H9 (cell line): Measurements from ENCODE around the gene KANK4. TPM values are rescaled to one million over a fixed set of nuclear protein-coding genes. Genes with fewer than 3 reads are reported as not detected.

Source experiments
- DNase-seq: peaks from one replicate; pipeline ENCODE4 v3.0.0-alpha.2; 2017
- H2AFZ ChIP-seq: one replicate; pipeline ENCODE4 v1.6.1; 2013; ENCODE audit warnings: mild to moderate bottlenecking, low read length, control low read depth, moderate library complexity
- H2AK5ac ChIP-seq: 2 replicates; pipeline ENCODE4 v1.6.1; 2013; ENCODE audit warnings: low read length, control low read depth, mixed read lengths; ENCODE audit not compliant: insufficient read length
- H2BK120ac ChIP-seq: one replicate; pipeline ENCODE4 v1.6.1; 2013; ENCODE audit warnings: low read depth, mild to moderate bottlenecking, low read length, control low read depth, inconsistent platforms; ENCODE audit not compliant: poor library complexity, severe bottlenecking
- H2BK12ac ChIP-seq: 2 replicates; pipeline ENCODE4 v1.6.1; 2013; ENCODE audit warnings: low read length, control low read depth, mixed read lengths, low read depth; ENCODE audit not compliant: insufficient read length
- H2BK15ac ChIP-seq: 2 replicates; pipeline ENCODE4 v1.6.1; 2013; ENCODE audit warnings: low read depth, low read length, control low read depth
- H2BK20ac ChIP-seq: one replicate; pipeline ENCODE4 v1.6.1; 2013; ENCODE audit warnings: low read depth, mild to moderate bottlenecking, low read length, control low read depth, inconsistent platforms; ENCODE audit not compliant: poor library complexity, severe bottlenecking
- H2BK5ac ChIP-seq: 2 replicates; pipeline ENCODE4 v1.6.1; 2013; ENCODE audit warnings: low read length, control low read depth, mixed read lengths; ENCODE audit not compliant: insufficient read length
- H3K14ac ChIP-seq: 2 replicates; pipeline ENCODE4 v1.6.1; 2013; ENCODE audit warnings: low read length, control low read depth; ENCODE audit not compliant: insufficient read depth
- H3K18ac ChIP-seq: 2 replicates; pipeline ENCODE4 v1.6.1; 2013; ENCODE audit warnings: low read depth, mild to moderate bottlenecking, mixed read lengths, low read length, control low read depth; ENCODE audit not compliant: insufficient read length
- H3K23ac ChIP-seq: 2 replicates; pipeline ENCODE4 v1.6.1; 2013; ENCODE audit warnings: low read length, control low read depth, mixed read lengths, low read depth; ENCODE audit not compliant: insufficient read length
- H3K23me2 ChIP-seq: 2 replicates; pipeline ENCODE4 v1.6.1; 2013; ENCODE audit warnings: low read depth, mild to moderate bottlenecking, mixed read lengths, low read length, control low read depth; ENCODE audit not compliant: insufficient read length, poor library complexity, severe bottlenecking
- H3K27ac ChIP-seq: 2 replicates; pipeline ENCODE4 v1.5.1; 2013; ENCODE audit warnings: low read length, control low read depth, mixed read lengths, low read depth; ENCODE audit not compliant: insufficient read length
- H3K27me3 ChIP-seq: 2 replicates; pipeline ENCODE4 v1.6.1; 2013; ENCODE audit warnings: low read length, control low read depth, inconsistent platforms; ENCODE audit not compliant: insufficient read depth
- H3K4ac ChIP-seq: 2 replicates; pipeline ENCODE4 v1.6.1; 2013; ENCODE audit warnings: low read depth, mild to moderate bottlenecking, control low read depth, inconsistent platforms, low read length, moderate library complexity
- H3K4me1 ChIP-seq: 2 replicates; pipeline ENCODE4 v1.6.1; 2013; ENCODE audit warnings: low read length, control low read depth, inconsistent platforms; ENCODE audit not compliant: insufficient read depth
- H3K4me2 ChIP-seq: 2 replicates; pipeline ENCODE4 v1.6.1; 2013; ENCODE audit warnings: low read length, control low read depth, mixed read lengths; ENCODE audit not compliant: insufficient read length, insufficient read depth
- H3K56ac ChIP-seq: 2 replicates; pipeline ENCODE4 v1.6.1; 2013; ENCODE audit warnings: low read depth, mild to moderate bottlenecking, mixed read lengths, low read length, control low read depth; ENCODE audit not compliant: insufficient read length
- H3K79me1 ChIP-seq: 2 replicates; pipeline ENCODE4 v1.6.1; 2013; ENCODE audit warnings: low read depth, mild to moderate bottlenecking, moderate library complexity, low read length, control low read depth, inconsistent platforms; ENCODE audit not compliant: insufficient read depth, poor library complexity, severe bottlenecking
- H3K79me2 ChIP-seq: 2 replicates; pipeline ENCODE4 v1.6.1; 2013; ENCODE audit warnings: low read length, control low read depth, inconsistent platforms; ENCODE audit not compliant: insufficient read depth
- H3K9ac ChIP-seq: 2 replicates; pipeline ENCODE4 v1.6.1; 2013; ENCODE audit warnings: low read length, control low read depth, mixed read lengths; ENCODE audit not compliant: insufficient read length; ENCODE audit errors: extremely low read depth
- H3K9me3 ChIP-seq: one replicate; pipeline ENCODE4 v1.6.1; 2013; ENCODE audit warnings: low read depth, low read length, inconsistent platforms; ENCODE audit not compliant: control insufficient read depth
- H3T11ph ChIP-seq: one replicate; pipeline ENCODE4 v1.6.1; 2013; ENCODE audit warnings: mild to moderate bottlenecking, low read length, control low read depth, inconsistent platforms
- H4K20me1 ChIP-seq: one replicate; pipeline ENCODE4 v1.6.1; 2013; ENCODE audit not compliant: control insufficient read depth, insufficient read length, insufficient read depth
- H4K5ac ChIP-seq: 2 replicates; pipeline ENCODE4 v1.6.1; 2013; ENCODE audit warnings: low read depth, mild to moderate bottlenecking, mixed read lengths, low read length, control low read depth; ENCODE audit not compliant: insufficient read length
- H4K8ac ChIP-seq: replicated peaks from 2 replicates; pipeline ENCODE4 v1.6.1; 2013; ENCODE audit warnings: low read length, control low read depth, mixed read lengths, low read depth; ENCODE audit not compliant: insufficient read length
- H4K91ac ChIP-seq: 2 replicates; pipeline ENCODE4 v1.6.1; 2013; ENCODE audit warnings: low read depth, mild to moderate bottlenecking, moderate library complexity, mixed read lengths, low read length, control low read depth; ENCODE audit not compliant: insufficient read length
- H3K27ac Mint-ChIP-seq, 3 experiments: 2 replicates in 2 of 3; 3 replicates in 1 of 3; pipeline ENCODE4 v1.8.0; 2020 to 2021; ENCODE audit warnings: mixed read lengths in 3 of 3, mild to moderate bottlenecking in 1 of 3, moderate library complexity in 1 of 3
- H3K27me3 Mint-ChIP-seq: 2 replicates; pipeline ENCODE4 v1.8.0; 2021; ENCODE audit warnings: low read depth, mild to moderate bottlenecking, moderate library complexity, mixed read lengths
- H3K36me3 Mint-ChIP-seq, 3 experiments: 2 replicates in 2 of 3; 3 replicates in 1 of 3; pipeline ENCODE4 v1.8.0; 2020 to 2021; ENCODE audit warnings: low read depth in 3 of 3, mixed read lengths in 3 of 3; ENCODE audit not compliant: insufficient read depth in 1 of 3
- H3K4me1 Mint-ChIP-seq, 2 experiments: 2 replicates each; pipeline ENCODE4 v1.8.0; 2020; ENCODE audit warnings: mixed read lengths in 2 of 2
- H3K4me3 Mint-ChIP-seq, 2 experiments: 2 replicates in 1 of 2; 3 replicates in 1 of 2; pipeline ENCODE4 v1.8.0; 2020 to 2021; ENCODE audit warnings: mild to moderate bottlenecking in 2 of 2, mixed read lengths in 2 of 2, moderate library complexity in 1 of 2
- H3K9me3 Mint-ChIP-seq, 2 experiments: 2 replicates in 1 of 2; 3 replicates in 1 of 2; pipeline ENCODE4 v1.8.0; 2020; ENCODE audit warnings: mild to moderate bottlenecking in 2 of 2, mixed read lengths in 2 of 2, moderate library complexity in 1 of 2
- CTCF ChIP-seq: fragments of 200-600 bp; sonication (generic); conservative IDR thresholded peaks from 3 replicates; pipeline ENCODE4 v1.8.0; 2021; ENCODE audit warnings: antibody characterized with exemption, mild to moderate bottlenecking
- WGBS: extraction: QIAGEN DNeasy Blood & Tissue Kit; methylation state at CpG from one replicate; pipeline ENCODE4 v1.1.7; 2013; ENCODE audit warnings: missing lambda C conversion rate, low lambda C conversion rate, mixed read lengths; ENCODE audit not compliant: insufficient read length; ENCODE audit errors: extremely low coverage; 5-methylcytosine and 5-hydroxymethylcytosine counted together
- total RNA-seq: library from RNA; stranded (reverse); gene quantifications from 2 replicates; pipeline ENCODE4 v1.2.1, GENCODE V29; 2021

KANK4 gene
- total RNA-seq, 1 experiment from 2014 or later, result 0.15 TPM

GRCh38 chr1:62356257-62356835 lies 37.1 kb upstream of the KANK4 start:
- Histone ChIP-seq H2BK20ac (no peak overlapping the region), H3K79me2 (no peaks in the 10 kb centered on the region), H3K4ac (no peak overlapping the region), H3K56ac (no peak overlapping the region), H3K9ac (no peak overlapping the region), H4K91ac (no peak overlapping the region), H3K9me3 (no peaks in the 10 kb centered on the region), H3T11ph (no peak overlapping the region), H2AFZ (no peak overlapping the region), H2BK5ac (no peak overlapping the region), H3K23me2 (no peaks in the 10 kb centered on the region), H3K27ac (no peak overlapping the region), H2AK5ac (no peak overlapping the region), H2BK15ac (no peak overlapping the region), H3K23ac (no peak overlapping the region), H2BK120ac (no peak overlapping the region), H4K20me1 (no peaks in the 10 kb centered on the region), H3K4me1 (no peaks in the 10 kb centered on the region), H3K14ac (no peak overlapping the region), H4K5ac (no peak overlapping the region), H4K8ac (no peak overlapping the region), H3K4me2 (no peak overlapping the region), H3K79me1 (no peaks in the 10 kb centered on the region), H3K27me3 (no peaks in the 10 kb centered on the region), H2BK12ac (no peak overlapping the region), H3K18ac (no peak overlapping the region)
- Mint-ChIP-seq H3K4me3 (no peak overlapping the region), H3K9me3 (no peaks in the 10 kb centered on the region), H3K27me3 (no peaks in the 10 kb centered on the region), H3K27ac (no peak overlapping the region), H3K36me3 (no peaks in the 10 kb centered on the region), H3K4me1 (peaks cover 2 to 3% of the 10 kb centered on the region in 2 experiments; a peak in 2 of 4 replicates)
- DNase-seq, result no peak
- TF ChIP-seq CTCF, result no peak
- no CpG with 5 or more reads among the region's 1 CpG for WGBS
